Ammon's horn (tissue), 1 donor: ENCODE measurements around the gene GLB1L.

Experiments used
- DNase-seq: peaks from one replicate; pipeline ENCODE4 v3.0.0-alpha.2; 2016; ENCODE audit warnings: low spot score

Gene GLB1L

DNA sequence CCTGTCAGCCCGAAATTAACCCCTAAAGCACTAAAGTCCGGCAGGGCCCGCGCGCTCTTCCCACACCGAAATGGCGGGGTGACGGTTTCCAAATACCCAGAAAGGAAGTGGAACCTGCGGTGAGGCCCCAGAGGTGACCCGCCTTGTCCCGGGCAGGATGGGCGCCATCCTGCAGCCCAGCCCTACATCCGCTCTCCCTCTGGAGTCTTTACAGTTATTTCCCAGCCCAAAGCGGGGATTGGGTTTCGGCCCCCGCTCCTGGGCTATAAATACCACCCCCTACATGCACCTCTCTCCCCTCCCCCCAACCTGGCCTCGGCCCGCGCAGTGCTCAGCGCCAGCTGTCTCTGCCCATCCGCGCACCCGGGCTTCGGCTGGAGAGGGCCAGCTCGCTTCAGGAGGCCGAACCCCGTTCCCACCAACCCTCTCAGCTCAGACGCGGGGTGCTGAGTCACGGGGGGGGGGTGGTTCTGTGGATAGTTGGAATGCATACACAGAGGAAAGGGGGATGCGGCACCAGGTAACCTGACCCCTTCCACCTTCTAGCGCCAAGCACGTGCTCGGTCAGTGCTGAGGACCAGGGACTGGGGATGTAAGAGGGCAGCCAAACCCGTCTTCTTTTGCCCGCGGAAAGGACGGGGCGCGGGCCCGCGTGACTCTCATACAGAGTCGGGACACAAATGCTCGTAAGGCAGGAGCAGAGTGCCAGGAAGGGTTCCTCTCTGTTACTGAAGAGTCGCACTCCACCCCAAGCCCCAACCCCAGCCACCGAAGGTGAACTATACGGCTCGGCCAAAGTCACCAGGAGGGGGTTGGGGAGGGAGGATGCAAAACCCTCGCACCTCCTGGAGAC, 7.9 kb upstream of the GLB1L start, which contains the start of gene TUBA4B:
TUBA4B (plus strand) TSS at position 344 of the 853 bp plus-strand sequence; CDS start at position 509, 165 bp downstream.
- no peak for DNase-seq

DNA sequence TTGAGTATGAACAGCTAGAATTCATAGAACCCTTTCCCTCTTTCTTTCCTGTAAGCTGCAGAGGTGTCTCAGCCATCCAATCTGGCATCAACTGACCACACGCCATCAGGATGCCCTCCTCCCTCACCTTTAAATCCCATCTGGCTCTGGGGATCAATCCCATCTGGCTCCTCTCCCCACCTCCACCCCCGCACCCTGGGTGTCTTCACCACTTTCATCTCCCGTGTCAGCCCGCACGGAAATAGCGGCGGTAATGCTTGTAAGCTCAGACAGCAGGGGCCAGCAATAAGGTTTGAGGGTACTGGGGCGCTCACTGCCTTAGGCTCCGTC, 7.3 kb upstream of the GLB1L start:
- DNase-seq = no peak

DNA sequence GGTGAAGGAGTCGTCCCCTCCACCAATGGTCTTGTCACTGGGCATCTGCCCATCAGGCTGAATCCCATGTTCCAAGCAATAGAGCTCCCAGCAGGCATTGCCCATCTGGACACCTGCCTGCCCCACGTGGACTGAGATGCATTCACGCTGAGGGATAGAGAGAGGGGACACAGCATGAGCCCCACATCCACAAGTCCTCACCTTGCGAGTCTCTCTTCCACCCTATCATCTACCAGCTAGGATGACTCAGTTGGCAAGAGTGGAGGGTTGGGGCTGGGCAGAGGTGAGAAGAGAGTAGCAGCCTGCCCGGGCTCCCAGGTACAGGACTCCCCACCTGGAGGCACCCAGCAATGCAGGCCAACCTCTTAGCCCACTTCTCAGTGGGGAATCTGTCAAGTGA, 6.8 kb upstream of the GLB1L start:
- no peak for DNase-seq

DNA sequence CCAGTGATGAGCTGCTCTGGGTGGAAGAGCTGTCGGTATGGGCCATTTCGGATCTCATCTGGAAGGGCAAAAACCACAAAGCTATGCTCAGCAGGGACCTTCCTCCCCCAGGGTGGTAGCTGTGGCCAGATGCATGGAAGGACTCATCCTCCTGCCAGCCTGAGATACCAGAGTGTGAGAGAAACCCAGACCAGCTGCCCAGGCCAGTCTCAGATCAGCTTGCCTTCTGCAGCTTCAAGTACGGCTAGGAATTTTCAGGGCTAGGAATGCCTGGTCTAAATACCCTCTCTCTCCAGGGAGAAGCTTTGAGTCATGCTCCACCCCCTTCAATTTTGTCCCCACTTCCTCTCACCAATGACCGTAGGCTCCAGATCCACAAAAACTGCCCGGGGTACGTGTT, 6.4 kb upstream of the GLB1L start:
- DNase-seq = no peak

DNA sequence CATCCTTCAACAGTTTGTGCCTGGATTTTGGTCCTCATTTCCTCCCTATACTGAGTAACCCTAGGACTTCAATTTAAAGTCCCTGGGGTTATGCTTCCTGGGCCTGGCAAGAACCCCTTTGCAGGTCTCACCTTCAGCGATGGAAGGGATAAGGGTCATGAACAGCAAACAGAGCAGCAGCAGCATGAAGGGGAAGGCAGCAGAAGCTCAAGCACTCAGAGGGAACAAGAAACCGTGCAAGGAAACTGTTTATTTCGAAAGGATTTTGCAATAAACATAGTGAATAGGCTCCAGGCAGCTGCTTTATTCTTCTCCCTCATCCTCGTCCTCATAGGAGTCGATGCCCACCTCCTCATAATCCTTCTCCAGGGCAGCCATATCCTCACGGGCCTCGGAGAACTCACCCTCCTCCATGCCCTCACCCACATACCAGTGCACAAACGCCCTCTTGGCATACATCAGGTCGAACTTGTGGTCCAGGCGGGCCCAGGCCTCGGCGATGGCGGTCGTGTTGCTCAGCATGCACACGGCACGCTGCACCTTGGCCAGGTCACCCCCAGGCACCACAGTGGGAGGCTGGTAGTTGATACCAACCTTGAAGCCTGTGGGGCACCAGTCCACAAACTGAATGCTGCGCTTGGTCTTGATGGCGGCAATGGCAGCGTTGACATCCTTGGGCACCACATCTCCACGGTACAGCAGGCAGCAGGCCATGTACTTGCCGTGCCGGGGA, 5.0 kb upstream of the GLB1L start:
- DNase-seq = no peak

DNA sequence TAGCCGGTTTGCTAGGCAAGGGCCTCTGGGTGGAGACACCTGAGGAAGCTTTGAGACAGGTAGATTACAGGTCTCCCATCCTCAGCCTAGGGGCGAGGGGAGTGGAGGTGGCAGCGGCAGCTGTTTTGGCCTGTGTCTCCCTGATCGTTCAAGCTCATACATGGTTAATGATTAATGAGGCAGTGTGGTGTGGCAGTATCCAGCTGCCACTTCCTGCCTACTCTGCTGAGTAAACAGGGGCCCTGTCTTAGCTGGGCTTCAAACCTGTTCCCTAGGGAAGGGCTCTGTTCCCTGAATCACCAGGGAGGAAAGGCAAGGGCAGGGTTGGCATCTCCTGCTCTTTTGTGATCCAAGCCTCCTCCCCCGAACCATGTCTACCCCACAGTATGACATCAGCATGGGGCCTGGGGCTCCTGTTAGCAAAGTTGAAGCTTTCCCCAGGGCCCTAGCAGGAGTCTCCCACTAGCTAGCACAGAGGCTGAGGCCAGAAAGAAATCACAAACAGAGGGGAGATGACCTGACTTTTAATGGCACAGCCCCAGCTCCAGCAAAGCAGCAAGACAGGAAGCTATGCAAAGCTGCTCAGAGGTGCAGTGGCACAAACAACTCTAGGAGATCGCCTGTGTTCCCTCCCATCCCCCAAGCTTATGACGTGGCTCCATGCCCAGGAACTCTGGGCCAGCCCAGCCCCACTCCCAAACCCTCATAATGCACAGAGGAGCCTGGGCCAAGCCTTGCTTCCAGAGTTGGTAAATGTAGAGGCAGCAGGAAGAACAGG, 4.1 kb upstream of the GLB1L start:
- DNase-seq = peak; percentile 75

DNA sequence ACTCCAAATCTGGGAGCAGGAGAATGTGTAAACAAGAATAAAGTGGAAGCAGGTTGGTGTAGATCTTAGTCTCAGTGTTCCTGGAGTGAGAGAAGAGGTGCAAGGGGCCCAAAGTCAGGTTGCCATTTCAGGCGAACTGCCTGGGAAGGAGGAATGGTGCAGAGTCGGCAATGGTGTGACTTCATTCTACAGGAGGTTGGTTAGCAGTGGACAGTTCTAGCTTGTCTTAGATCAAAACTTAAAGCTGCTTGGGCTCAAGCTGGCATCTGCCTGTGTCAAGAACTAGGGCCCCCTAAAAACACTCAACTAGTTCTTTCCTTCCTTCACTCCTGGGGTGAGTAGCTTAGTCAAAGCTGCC, 3.6 kb upstream of the GLB1L start:
- DNase-seq = no peak

DNA sequence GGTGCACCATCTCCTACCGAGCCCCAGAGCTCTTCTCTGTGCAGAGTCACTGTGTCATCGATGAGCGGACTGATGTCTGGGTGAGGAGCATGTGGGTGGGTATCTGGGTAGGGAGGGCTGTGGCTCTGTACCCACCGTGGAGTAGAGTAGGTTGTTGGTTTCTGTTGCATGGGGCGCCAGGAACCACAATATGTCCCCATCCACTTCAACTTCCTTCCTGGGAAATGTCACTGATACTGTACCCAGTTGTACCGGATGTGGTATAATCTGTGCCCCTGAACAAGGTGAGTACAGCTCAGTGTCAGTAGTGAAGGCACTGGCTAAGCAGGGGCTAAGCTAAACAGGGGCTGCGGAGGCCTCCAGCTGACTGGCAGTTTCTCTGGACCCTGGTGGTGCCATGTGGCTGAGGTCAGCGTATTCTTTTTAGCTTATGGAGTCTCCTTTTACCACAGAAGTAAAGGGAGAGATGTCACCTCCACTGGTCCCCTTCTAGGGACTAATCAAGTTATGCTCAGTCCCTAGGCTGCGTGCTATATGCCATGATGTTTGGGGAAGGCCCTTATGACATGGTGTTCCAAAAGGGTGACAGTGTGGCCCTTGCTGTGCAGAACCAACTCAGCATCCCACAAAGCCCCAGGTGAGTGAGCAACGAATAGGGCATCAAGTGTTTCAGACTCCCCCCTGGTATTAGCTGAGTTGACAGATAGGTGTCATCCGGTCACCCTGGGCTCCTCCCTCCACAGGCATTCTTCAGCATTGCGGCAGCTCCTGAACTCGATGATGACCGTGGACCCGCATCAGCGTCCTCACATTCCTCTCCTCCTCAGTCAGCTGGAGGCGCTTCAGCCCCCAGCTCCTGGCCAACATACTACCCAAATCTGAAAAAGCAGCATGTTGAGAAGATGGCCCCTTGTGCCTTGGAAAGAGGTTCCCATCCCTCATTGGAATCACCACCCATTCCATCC, 2.7 kb upstream of the GLB1L start:
- no peak for DNase-seq

DNA sequence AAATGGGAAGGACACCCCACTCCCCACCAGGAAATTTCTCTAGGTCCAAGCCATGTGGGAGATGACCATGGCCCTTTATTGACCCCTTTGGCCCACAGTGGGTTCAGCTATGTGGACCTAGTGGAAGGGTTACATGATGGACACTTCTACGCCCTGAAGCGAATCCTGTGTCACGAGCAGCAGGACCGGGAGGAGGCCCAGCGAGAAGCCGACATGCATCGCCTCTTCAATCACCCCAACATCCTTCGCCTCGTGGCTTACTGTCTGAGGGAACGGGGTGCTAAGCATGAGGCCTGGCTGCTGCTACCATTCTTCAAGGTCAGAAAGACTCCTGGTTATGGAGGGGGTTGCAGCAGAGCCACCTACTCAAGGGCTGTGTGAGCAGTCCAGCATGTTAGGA, 1.3 kb upstream of the GLB1L start:
- DNase-seq = no peak

DNA sequence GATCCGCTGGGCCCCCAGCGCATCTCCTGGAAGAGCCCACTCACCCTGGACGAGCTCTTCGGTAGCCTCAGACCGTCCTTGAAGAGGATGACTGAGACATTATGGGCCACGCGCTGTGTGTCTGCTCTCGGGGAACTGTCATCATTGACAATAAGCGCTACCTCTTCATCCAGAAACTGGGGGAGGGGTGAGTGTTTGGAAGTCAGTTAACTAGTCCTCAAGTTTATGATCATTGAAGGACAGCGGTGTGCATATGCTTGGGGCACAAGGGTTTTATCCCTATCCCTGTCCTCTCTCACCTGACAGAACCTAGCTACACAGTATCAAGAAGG, 621 bp upstream of the GLB1L start:
- DNase-seq = no peak

DNA sequence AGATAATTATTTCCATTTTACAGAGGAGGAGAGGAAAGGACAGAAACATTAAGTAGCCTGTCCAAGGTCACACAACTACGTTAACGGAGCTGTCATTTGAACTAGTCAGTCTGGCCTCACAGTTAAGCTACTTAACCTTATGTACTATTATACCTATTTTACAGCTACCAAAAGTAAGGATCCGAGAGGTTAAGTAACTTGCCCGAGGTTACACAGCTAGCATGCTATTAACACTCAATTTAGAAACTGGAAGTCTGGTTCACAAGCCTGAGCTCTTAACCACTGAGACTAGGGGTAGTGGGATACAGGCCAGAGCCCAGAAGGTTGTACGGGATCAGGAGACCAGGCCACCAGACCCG, 476 bp downstream of the GLB1L start:
- DNase-seq = no peak

DNA sequence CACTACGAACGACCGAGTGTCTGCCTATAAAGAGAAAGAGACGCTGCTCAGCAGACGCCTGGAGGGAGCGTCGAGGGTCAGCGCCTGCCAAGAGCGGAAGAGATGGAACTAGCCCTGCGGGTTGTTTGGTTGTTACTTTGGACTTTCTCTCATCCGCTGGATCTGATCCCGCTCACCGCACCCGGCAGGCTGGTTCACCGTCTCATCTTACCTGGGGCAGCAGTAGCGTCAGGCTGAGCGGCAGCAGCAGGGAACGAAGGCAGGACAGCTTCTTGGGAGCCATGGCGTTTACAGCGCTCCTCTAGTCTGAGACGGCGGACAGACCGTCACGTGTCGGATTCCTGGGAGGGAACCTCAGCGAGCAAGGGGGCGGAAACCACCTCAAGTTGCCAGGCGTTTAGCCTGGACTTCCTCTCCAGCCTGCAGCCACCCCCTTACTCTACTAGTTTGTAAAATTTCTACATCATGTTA, 1.9 kb downstream of the GLB1L start:
- no peak for DNase-seq

DNA sequence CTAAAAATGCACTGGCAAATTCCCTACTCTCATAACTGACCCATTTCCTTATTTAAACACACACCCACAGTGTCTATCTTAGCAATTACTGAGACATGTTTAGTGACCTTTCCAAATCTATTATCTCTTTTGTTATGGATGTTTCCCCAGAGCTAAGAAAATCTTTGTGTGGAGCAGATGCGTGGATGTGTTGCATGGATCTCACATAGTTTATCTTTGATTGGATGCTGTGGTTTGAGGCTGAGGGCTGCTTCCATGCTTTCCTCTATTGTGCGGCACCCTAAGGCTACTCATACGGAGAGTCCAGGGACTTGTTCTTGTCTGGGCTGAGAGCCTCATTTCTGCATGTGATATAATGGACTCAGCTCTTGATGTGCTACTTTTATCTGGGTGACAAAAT, 10.9 kb downstream of the GLB1L start:
- no peak for DNase-seq

DNA sequence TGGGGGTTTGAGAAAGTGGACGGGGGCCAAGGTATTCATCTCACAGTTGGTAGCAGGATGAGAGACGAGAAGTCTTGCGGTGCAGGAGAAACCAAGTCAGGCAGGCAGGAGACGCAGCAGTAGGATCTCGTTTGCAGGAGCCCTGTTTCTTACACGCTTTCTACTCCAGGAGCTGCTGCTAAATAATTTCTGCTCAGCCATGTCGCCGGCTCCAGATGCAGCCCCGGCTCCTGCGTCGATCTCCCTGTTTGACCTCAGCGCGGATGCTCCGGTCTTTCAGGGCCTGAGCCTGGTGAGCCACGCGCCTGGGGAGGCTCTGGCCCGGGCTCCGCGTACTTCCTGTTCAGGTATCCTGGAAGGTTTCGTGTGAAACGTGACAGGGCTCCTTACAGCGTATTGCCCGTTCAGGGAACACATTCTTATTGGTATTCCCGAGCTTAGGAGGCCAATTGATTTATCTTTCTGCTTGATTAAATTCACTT, 15.1 kb downstream of the GLB1L start:
- DNase-seq = no peak

DNA sequence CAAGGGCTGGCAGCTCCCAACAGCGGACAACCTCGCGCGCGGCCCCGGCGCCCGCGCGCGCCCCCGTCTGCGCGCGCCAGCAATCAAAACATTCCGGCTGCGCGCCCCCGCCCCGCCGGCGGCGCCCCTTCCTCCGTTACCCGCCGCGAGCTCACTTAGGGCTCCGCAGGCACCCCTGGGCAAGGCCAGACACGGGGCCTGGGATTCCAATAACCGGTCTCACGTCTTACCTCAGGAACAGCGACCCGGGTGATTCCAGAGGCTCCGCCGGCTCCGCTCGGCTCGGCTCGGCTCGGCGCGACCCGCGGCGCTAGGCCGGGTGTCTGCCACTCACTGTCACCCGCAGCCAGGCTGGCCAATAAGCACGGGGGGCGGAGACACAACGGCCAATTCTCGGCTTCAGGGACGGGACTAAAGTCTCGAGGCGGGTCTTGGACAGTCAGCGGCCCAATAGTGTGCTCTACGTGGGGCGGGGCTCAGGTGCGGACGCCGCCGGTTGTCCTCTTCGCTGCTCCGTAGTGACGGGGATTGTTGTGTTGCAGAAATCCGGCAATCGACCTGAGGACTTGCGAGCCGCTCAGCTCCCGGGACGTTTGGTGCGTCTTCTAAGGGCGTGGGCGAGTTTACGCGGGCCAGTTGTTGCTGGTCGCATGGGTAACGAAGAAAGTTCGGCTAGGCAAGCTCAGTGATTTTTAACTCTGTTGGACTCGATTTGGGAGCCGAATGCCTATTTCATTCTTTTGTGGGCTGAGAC, 15.8 kb downstream of the GLB1L start, which contains the start of the genes ANKZF1 and ATG9A:
ANKZF1 (plus strand) TSS at position 502 of the 754 bp plus-strand sequence. CDS start 452 bp downstream, outside the sequence.
ATG9A (minus strand) TSS at position 332 of the 754 bp plus-strand sequence. CDS start 1,612 bp downstream, outside the sequence.
- peak; percentile 100 for DNase-seq

DNA sequence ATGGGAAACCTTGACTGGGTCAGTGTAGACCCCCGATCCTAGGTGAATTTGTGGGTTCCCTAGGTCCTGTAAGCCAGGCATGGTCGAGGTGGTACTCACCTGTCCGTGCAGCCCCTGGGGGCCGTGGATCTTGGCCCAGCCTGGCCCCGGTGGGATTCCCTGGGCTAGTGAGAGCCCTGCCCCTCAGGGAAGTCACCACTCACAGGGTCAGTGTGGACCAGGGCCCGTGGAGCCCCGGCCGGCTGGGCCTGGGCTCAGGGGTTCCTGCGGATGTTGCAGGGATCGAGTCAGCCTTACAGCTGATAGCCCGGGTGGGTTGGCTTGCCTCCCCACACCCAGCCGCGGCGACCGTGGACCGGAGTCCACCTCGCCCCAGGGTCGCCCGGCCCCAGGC, 16.3 kb downstream of the GLB1L start:
- no peak for DNase-seq

DNA sequence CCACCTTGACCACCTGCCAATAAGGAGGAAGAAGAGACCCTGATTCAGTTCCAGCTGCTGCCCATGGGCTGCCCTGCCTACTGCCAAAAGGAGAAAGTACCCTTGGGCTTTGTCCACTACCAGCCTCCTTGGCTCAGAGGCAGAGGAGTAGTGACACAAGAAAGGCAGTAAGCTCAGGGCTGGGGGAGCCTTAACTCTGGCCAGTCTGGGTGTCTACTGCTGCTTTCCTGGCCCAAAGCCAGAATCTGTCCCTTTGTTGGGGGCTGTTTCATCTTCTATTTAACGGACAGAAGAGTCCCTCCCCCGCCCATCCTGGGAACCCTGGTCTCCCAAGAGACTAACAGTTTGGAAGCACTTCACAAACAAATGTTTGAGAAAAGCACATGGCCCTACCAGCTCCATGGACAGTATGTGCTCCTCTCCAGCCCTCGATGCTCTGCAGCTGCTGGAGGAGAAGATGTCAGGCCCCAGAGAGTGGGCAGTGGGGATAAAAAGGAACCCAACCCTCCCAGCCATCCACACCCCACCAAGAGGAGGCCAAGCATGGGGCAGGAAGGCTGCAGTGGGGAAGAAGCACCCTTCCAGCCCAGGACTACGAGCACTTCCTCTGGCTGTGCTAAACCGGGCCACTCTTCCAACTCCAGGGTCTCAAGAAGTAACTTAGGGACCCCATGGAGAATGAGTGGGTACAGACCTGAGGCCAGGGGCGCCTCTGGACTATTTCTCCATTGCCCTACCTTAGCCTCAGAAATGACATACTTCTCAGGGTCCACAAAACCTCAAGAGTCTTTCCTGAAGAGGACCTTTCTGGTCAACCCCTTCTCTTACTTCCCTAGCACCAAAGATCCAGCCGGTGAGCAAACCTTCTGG, 17.0 kb downstream of the GLB1L start:
- DNase-seq = no peak

DNA sequence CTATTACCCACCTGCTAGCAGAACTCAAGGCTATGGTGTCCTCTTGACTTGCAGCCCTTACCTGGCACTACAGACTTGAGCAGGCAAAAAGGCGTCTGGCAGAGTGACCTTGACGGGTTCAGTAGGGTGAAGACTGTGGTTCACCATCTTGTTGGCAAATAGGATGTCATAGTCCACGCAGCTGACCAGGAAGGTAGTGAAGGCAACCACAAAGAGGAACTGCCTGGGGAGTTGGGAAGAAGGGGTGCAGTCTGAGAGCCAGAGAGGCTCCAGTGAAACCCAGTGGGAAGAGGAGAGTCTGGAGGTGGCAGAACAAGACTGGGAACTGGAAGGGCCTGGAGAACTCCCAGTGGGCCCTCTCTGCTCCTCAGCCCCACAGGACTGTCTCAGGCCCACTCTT, 19.9 kb downstream of the GLB1L start:
- no peak for DNase-seq

DNA sequence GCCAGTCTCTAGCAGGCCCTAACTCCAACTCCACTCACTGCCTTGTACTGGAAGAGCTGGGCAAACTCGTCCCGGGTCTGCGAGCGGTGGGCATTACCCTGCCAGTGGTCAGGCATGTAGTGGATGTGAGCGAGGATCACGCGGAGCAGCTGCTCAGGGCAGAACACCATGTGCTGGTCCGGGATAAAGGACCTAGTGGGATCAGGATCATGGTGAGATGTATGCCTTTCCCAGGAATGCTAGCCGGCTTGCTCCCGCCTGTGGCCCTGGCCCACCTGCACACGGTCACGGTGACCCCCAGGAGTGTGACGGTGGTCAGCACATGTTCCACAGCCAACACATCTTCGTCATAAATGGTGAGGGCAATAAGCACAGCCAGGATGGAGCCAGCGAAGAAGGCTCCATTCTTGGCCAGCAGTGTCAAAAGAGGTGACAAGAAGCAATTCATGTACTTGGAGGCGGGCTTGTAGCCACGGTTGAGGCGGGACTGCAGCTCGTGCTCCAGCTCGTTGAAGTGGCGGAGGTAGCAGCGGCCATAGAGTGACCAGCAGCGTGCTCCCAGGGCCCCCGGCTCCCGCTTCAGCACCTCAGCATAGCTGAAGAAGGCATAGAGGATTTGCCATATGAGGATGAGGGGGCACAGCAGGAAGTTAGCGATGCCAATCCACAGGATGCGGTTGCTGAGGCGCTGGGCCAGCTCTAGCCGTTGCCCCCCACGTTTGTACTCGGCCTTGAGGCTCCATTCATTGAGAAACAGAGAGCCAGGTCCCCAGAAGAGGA, 21.2 kb downstream of the GLB1L start:
- DNase-seq = no peak
